ENCODE data around the gene KDM2A.

GRCh38 chr11:67165623-67166022 is 46.6 kb downstream of the KDM2A start:
- no peak for TF ChIP-seq CTCF (conservative IDR thresholded peaks at IDR 0.05)
- TF ChIP-seq EZH2 (IDR thresholded peaks at IDR 0.05; ENCODE audit: low read depth), result no peak
